ENCODE results near the gene FOXL1.

- TF ChIP-seq, protein P1, sequence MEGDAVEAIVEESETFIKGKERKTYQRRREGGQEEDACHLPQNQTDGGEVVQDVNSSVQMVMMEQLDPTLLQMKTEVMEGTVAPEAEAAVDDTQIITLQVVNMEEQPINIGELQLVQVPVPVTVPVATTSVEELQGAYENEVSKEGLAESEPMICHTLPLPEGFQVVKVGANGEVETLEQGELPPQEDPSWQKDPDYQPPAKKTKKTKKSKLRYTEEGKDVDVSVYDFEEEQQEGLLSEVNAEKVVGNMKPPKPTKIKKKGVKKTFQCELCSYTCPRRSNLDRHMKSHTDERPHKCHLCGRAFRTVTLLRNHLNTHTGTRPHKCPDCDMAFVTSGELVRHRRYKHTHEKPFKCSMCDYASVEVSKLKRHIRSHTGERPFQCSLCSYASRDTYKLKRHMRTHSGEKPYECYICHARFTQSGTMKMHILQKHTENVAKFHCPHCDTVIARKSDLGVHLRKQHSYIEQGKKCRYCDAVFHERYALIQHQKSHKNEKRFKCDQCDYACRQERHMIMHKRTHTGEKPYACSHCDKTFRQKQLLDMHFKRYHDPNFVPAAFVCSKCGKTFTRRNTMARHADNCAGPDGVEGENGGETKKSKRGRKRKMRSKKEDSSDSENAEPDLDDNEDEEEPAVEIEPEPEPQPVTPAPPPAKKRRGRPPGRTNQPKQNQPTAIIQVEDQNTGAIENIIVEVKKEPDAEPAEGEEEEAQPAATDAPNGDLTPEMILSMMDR (conservative IDR thresholded peaks at IDR 0.05; ENCODE audit: low read depth, low read length) = no peak
- no peak for TF ChIP-seq EZH2 (IDR thresholded peaks at IDR 0.05; ENCODE audit: borderline replicate concordance, low read depth, low read length, poor library complexity, severe bottlenecking)
Observed at GRCh38 chr16:86579268-86580062, 1.1 kb downstream of the FOXL1 start.
